ENCODE results near the gene PRR7.

PRR7 gene

GRCh38 chr5:177432143-177432838 is 14.3 kb upstream of the PRR7 start:
- peaks cover 52% of the 10 kb centered on the region for H3K4me1 ChIP-seq (ENCODE audit: insufficient read depth, low read length, severe bottlenecking)
- no peaks in the 10 kb centered on the region for H3K9me3 ChIP-seq (ENCODE audit: low read length)
- TF ChIP-seq EZH2 (IDR thresholded peaks at IDR 0.05; ENCODE audit: borderline replicate concordance, low read length), result no peak
- TF ChIP-seq, protein P1, sequence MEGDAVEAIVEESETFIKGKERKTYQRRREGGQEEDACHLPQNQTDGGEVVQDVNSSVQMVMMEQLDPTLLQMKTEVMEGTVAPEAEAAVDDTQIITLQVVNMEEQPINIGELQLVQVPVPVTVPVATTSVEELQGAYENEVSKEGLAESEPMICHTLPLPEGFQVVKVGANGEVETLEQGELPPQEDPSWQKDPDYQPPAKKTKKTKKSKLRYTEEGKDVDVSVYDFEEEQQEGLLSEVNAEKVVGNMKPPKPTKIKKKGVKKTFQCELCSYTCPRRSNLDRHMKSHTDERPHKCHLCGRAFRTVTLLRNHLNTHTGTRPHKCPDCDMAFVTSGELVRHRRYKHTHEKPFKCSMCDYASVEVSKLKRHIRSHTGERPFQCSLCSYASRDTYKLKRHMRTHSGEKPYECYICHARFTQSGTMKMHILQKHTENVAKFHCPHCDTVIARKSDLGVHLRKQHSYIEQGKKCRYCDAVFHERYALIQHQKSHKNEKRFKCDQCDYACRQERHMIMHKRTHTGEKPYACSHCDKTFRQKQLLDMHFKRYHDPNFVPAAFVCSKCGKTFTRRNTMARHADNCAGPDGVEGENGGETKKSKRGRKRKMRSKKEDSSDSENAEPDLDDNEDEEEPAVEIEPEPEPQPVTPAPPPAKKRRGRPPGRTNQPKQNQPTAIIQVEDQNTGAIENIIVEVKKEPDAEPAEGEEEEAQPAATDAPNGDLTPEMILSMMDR (IDR thresholded peaks at IDR 0.05; ENCODE audit: low read length), result no peak
- no peaks in the 10 kb centered on the region for H4K20me1 ChIP-seq (ENCODE audit: insufficient read depth, low read length)
- peak overlapping the region; percentile 78 for H3K4me2 ChIP-seq (ENCODE audit: low read length)
- H2AFZ ChIP-seq (ENCODE audit: low read length), result no peak overlapping the region
- peak overlapping the region; percentile 3; the same call in 1 of the 2 replicates for H3K9ac ChIP-seq (ENCODE audit: low read length)
- no peaks in the 10 kb centered on the region for H3K27me3 ChIP-seq (ENCODE audit: insufficient read depth, low read length)
- H3K4me3 ChIP-seq (ENCODE audit: low read depth, low read length, poor library complexity, severe bottlenecking), result peak overlapping the region; percentile 4
- no peaks in the 10 kb centered on the region for H3K79me2 ChIP-seq (ENCODE audit: insufficient read depth, low read length)
- no peaks in the 10 kb centered on the region for H3F3A ChIP-seq (ENCODE audit: insufficient read depth, low read length)
- H3K36me3 ChIP-seq (ENCODE audit: insufficient read depth, low read length), result peaks cover 60% of the 10 kb centered on the region
- H3K9me2 ChIP-seq (ENCODE audit: low read depth, low read length), result no peaks in the 10 kb centered on the region
- H3K27ac ChIP-seq (ENCODE audit: low read depth, low read length, poor library complexity, severe bottlenecking), result peak overlapping the region; percentile 87

- no peak overlapping the region for H3K4me3 ChIP-seq (ENCODE audit: low read depth, low read length, poor library complexity, severe bottlenecking)
- H3K9me2 ChIP-seq (ENCODE audit: low read depth, low read length), result no peaks in the 10 kb centered on the region
- H3K9me3 ChIP-seq (ENCODE audit: low read length), result no peaks in the 10 kb centered on the region
- H2AFZ ChIP-seq (ENCODE audit: low read length), result no peak overlapping the region
- no peak overlapping the region for H3K27ac ChIP-seq (ENCODE audit: low read depth, low read length, poor library complexity, severe bottlenecking)
- peaks cover 67% of the 10 kb centered on the region for H3K36me3 ChIP-seq (ENCODE audit: insufficient read depth, low read length)
- no peaks in the 10 kb centered on the region for H3K79me2 ChIP-seq (ENCODE audit: insufficient read depth, low read length)
- no peaks in the 10 kb centered on the region for H3F3A ChIP-seq (ENCODE audit: insufficient read depth, low read length)
- no peak for TF ChIP-seq EZH2 (IDR thresholded peaks at IDR 0.05; ENCODE audit: borderline replicate concordance, low read length)
- TF ChIP-seq, protein P1 (IDR thresholded peaks at IDR 0.05; ENCODE audit: low read length), result no peak
- H3K4me1 ChIP-seq (ENCODE audit: insufficient read depth, low read length, severe bottlenecking), result peaks cover 44% of the 10 kb centered on the region
- no peaks in the 10 kb centered on the region for H4K20me1 ChIP-seq (ENCODE audit: insufficient read depth, low read length)
- no peaks in the 10 kb centered on the region for H3K27me3 ChIP-seq (ENCODE audit: insufficient read depth, low read length)
- H3K9ac ChIP-seq (ENCODE audit: low read length), result no peak overlapping the region
- no peak overlapping the region for H3K4me2 ChIP-seq (ENCODE audit: low read length)
Measured at GRCh38 chr5:177432839-177433657, 13.6 kb upstream of the PRR7 start.

DNA sequence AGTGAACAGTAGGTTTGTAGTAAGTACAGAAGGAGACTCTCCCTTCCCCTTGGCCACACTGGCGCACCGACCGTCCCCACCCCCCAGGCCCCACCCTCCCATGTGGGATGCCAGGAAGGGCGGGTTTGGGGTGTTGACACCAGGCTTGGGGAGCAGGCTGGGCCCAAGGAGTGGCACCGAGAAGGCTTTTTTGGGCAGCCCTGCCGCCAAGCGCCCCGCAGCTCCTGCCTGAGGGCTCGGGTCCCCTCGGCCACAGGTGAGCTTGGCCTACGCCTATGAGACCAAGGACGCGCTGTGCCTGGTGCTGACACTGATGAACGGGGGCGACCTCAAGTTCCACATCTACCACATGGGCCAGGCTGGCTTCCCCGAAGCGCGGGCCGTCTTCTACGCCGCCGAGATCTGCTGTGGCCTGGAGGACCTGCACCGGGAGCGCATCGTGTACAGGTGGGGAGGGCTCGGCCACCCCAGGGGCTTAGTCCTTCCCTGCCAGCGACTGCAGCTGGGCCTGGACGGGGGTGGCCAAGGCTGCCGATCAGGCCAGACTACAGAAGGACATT is 12.9 kb upstream of the PRR7 start:
- Histone ChIP-seq H3K27ac (ENCODE audit: low read depth, low read length, poor library complexity, severe bottlenecking) (no peak overlapping the region), H3K27me3 (ENCODE audit: insufficient read depth, low read length) (no peaks in the 10 kb centered on the region), H3K4me2 (ENCODE audit: low read length) (no peak overlapping the region), H3K4me3 (ENCODE audit: low read depth, low read length, poor library complexity, severe bottlenecking) (no peak overlapping the region), H3F3A (ENCODE audit: insufficient read depth, low read length) (no peaks in the 10 kb centered on the region), H3K79me2 (ENCODE audit: insufficient read depth, low read length) (no peaks in the 10 kb centered on the region), H2AFZ (ENCODE audit: low read length) (no peak overlapping the region), H3K4me1 (ENCODE audit: insufficient read depth, low read length, severe bottlenecking) (peaks cover 37% of the 10 kb centered on the region), H3K36me3 (ENCODE audit: insufficient read depth, low read length) (peaks cover 74% of the 10 kb centered on the region), H3K9me3 (ENCODE audit: low read length) (no peaks in the 10 kb centered on the region), H3K9me2 (ENCODE audit: low read depth, low read length) (no peaks in the 10 kb centered on the region), H3K9ac (ENCODE audit: low read length) (no peak overlapping the region), H4K20me1 (ENCODE audit: insufficient read depth, low read length) (no peaks in the 10 kb centered on the region)
- TF ChIP-seq, protein P1 (IDR thresholded peaks at IDR 0.05; ENCODE audit: low read length), result no peak
- TF ChIP-seq EZH2 (IDR thresholded peaks at IDR 0.05; ENCODE audit: borderline replicate concordance, low read length), result no peak
